NCI-H2029 (cell line): ENCODE results near the gene PADI1.
"Not testable (repeated sequence)": the region's sequence is repeated elsewhere in the genome, so short reads cannot be mapped to it uniquely, and the experiment has no call there.

Experiments
- DNase-seq: peaks from one replicate; lab custom pipeline; 2025; lab: John Stamatoyannopoulos, UW

The PADI1 gene

DNA sequence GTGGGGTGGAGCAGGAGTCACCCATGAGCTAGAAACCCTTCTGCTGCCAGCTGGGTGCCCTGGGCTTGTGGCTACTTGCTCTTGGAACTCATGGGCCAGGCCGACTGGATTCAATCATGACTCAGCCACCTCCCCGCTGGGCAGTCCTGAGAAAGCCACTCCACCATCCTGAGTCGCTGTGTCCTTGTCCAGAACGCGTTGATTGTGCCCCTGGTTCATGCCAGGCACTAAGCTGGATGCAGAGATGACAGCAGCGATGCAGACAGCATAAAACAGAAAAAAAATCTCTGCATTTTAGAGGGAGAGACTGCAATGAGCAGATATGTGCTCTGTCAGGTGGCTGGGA, 10.6 kb downstream of the PADI1 start:
- no peak for DNase-seq

DNA sequence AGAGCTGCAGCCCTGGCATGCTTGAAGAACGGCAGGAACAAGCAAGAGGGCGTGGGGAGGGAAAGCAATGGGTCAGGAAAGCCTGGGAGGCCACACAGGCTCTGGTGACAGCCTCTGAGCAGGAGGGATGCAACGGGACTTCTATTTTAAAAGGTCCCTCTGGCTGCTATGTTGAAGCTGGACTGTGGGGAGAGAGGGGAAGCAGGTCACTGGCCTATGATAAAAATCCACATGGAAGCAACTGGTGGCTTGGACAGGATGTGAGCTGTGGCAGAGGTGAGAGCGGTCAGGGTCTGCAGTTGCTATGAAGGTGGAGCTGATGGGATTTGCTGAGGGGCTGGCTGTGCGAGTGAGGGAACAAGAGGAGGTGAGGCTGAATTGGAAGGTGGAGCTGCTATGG, 11.2 kb downstream of the PADI1 start:
- no peak for DNase-seq

DNA sequence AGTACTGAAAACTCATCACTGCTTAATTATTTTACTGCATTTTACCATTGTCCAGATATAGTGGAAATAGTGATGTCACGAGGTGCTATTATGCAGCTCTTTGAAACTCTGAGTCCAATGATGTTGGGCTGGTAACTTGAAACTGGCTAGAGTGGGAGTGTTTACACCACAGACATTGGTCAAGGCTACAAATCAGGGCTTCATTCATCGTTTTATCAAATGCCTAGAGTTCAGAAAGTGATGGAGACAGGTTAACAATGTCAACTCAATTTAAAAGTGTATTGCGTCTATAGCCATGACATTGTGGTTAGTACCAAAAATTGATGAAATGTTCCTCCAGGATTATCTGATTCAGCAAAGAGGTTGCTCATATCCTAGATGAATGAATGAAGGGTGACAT, 12.7 kb downstream of the PADI1 start:
- no peak for DNase-seq

DNA sequence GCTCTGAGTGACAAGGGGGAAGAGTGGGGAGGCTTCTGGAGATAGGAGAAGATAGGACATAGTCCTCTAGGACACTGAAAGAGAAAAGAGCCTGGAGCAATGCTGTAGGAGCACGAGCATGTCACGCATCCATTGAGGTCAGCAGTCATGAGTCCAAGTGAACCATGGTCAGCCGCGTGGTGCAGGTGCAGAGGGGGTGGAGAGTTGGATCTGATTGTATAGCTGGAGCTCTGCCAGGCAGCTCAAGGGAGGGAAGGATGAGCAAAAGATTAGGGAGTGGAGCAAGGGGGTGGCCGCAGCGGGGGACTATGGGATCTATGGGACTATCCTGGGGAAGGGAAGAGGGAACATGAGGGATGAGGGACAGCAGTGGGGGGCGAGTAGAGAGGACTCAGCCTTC, 14.0 kb downstream of the PADI1 start:
- DNase-seq: no peak

DNA sequence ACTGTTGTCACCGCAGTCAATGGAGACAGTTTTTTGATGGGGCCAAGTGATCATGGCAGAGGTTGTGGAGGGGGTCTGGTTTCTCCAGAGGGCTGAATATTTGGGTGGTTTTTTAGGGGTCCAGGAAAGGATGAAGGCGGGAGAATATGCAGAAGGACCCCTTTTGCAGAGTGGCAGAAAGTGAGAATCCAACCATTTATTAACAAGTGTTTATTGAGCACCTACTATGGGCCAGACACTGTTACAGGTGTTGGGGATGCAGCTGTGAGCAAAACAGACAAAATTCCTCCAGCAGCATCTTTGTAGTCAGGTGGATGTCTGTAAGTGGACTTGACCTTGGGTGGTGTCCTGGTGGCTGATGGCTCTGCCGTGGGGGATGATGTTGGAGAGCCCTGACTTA, 15.4 kb downstream of the PADI1 start:
- DNase-seq: no peak

DNA sequence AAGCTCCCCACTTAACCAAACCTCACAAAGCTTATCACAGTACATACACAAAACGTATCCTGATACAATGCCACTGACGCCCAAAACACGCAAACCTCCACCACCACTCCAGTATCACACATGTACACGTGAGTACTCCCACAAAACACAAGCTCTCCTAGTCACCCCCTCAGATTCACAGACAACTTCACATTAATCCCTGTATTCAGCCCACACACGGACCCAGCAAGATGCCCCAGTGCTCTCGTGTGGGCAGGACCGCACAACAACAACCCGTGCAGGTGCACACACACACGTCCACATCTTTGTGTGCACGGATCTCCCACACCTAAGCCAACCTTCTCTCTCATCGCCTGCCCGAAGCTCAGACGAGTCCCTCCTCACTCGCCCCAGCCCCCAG, 17.6 kb downstream of the PADI1 start:
- DNase-seq: no peak

DNA sequence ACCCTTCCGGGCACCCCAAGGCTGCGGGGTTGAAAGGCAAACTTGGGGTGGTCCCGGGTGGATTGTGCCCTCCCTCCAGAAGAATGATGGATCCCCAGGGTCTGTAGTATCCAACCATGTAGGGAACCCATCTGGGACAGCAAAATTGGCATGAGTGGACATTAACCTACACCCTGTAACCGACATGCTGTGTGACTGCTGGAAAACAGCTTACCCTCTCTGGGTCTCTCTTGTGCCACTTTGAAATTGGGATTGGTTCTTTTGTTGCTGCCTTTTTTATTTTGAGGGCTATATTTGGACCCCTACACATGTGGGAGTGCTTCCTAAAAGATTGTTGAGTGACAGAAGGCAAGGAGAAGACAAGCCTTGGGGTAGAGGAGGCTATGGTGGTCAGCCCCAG, 19.5 kb downstream of the PADI1 start:
- DNase-seq: no peak

DNA sequence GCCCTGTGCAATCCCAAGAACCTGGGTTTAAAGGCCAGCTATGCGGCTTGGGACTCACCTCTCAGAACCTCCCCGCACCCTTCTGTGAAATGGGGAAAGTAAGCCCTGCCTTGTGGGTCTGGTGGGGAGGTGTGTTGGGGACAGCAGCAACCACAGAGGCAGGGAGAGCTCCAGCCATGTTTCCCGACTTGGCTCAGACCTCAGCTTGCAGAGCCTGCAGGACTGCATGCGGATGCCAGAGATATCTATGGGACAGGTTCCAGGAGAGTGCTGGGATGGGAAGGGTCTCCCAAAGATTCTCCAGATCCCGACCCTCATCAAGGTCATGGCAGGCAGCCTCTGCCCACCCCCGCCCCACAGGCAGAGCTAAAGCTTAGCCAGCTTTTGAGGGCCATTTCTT, 20.2 kb downstream of the PADI1 start:
- no peak for DNase-seq

DNA sequence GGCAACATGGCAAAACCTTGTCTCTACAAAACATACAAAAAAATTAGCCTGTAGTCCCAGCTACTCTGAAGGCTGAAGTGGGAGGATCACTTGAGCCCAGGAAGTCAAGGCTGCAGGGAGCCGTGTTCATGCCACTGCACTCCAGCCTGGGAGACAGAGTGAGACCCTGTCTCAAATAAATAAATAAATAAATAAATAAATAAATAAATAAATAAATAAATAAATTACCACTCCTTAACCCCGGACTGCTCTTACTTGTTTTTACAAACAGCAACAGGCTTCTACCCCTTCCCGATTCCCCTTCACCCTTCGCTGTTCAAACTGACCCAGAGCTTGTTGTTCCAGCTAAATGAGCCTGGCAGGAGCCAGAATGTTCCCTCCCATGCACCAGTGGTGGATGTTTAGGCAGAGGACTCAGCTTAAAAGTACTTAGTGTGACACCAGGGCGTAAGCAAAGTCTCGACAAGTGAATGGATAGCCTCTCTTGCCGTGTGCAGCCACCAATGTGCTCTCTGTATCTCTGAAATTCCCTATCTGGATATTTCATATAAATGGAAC, 22.5 kb downstream of the PADI1 start:
- DNase-seq: no peak

DNA sequence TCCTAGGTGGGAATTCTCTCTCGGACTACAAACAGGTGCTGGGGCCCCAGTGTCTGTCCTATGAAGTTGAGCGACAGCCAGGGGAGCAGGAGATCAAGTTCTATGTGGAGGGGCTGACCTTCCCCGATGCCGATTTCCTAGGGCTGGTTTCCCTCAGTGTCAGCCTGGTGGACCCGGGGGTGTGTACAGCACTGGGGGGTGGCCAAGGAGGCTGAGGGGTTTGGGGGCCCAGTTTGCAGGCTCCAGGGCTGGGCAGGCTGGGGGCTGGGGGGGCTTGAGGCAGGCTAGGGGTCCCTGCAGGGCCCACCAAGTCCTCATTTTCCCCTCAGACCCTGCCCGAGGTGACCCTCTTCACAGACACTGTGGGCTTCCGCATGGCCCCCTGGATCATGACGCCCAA, 23.7 kb downstream of the PADI1 start:
- no peak for DNase-seq

DNA sequence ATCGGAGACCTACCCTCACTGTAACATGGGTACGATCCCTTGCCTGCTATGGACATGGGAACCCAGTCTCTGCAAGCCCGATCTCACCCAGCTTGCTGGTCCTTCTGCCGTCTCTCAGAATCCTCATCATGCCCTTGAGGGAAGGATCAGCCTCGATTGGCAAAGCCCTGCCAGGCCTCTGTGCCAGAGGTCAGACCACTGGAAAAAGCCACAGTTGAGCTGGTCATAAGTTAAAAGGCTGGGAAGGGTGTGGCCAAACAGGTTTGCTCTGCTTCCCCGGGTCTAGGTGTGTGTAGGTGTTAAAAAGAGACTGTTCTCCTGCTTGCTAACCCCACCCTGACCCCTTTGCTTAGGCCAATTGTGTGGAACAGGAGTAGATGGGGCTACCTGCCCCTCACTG, 24.5 kb downstream of the PADI1 start:
- DNase-seq: no peak

DNA sequence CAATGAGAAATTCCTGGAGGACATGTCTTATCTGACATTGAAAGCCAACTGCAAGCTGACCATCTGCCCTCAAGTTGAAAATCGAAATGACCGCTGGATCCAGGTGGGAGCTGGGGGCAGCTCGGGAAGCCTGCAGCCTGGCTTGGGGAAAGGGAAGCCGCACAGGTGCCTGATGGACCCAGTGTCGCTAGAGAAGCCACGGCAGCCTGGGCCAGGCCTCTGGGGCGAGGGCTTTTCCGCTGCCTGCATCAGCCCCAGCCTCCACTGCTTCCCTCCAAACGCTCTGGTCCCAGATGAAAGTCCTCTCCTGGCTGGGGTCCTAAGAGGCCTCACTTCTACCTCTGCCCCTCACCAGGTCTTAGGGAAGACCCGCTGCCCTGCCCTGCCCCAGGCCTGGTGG, 25.2 kb downstream of the PADI1 start:
- no peak for DNase-seq

DNA sequence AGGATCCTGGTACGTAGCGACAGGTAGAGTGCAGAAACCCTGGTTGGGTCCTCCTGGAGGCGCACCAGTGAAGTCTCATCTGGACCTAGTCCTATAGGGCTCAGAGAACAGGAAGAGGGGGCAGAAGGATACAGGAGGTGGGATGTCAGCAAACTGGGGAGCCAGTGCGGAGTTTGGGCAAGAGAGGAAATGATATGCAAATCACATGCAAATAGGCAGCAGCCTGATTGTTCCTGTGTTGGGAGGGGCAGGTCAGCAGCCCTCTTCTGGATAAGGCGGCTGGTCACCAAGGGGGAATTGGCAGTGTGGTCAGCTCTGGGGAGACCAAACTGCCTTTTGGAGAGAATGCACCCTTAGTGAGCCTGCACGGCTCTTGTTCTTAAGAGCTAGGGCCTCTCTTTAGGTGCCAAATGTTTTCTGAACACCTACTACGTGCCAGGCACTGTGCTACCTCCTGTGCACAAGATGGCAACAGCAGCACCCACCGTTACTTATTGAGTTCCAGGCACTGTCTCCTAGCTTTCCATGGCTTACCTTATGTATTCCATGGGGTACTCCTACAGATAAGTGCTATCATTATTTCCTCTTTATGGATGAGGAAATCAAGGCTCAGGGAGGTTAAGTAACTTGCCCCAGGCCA, 25.9 kb downstream of the PADI1 start:
- no peak for DNase-seq

DNA sequence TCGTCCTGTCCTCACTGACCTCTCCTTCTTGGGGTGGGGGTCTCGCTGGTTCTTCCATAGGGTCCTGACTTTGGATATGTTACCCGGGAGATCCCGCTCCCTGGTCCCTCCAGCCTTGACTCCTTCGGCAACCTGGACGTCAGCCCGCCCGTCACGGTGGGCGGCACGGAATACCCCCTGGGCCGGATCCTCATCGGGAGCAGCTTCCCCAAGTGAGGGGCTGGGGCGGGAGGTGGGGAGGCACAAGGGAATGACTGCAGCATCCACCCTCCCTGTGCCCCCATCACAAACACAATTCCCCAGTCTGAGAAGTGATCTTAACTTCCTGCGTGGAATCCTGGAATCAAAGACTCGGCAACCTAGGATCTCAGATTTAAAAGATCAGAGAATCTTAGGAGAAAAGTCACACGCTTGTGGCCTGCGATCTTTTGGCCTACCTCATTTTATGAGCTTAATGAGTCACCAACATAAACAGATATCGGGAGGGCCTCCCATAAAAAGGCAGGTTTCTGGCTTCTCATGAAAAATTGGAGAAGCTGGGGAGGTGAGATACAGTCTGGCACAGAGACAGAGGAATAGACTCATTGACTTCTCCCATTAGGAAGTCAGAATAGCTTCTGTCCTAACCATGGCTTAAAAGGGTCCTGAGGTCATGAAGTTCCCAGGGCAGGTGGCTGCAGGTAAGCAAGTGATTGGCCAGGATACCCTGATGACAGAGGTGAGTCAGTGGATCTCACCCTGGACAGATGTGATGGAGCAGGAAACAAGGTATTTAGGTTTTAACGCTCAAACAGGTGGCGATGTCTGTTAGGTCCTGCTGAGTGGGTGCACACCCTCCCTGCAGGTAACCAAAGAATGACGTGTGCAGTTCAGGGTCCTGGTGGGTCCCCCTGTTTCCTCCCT, 28.1 kb downstream of the PADI1 start:
- no peak for DNase-seq

DNA sequence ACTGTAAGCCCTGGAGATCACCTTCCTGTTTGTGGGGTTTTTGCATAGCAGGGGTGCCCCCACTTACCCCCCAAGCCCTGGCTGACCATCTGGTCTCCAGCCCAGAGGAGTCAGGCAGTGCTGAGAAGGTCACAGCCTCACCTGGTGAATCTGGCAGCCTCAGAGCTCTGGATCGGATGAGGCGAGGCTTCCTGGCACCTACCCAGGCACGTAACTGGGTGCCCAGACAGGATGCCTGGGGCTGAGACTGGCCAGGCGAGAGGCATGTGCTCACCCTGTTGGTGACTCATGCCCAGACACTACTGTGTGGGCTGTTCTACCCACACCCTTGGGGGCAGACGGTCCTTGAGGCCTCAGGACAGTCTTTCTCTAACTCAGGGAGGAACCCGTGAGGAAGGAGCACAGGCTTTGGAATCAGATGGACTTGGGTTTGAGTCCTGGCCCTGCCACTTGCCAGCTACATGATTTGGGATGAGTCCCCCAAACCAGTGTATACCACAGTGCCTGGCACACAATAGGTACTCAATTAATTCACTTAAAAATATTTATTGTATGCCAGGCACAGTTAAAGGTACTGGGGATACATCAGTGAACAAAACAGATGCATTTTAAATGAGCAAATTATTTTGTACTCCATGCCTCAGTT, 28.9 kb downstream of the PADI1 start:
- peak; percentile 64 for DNase-seq

DNA sequence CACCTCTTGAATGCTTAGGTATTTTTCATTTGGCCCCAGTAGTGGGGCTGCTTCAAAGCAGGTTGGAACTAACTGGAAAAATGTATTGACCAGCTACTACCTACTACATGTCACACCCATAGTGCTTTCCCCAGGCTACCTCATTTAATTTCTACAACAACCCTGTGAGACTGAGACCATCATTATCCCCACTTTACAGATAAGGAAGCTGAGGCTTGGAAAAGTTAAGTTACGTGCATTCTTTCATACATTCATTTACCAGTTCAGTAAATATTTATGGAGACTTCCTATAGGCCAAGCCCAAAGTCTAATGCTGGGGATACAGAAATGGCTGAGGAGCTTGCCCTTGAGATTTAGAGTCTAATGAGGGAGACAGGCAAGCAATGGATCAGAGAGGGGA, 29.5 kb downstream of the PADI1 start:
- no peak for DNase-seq

DNA sequence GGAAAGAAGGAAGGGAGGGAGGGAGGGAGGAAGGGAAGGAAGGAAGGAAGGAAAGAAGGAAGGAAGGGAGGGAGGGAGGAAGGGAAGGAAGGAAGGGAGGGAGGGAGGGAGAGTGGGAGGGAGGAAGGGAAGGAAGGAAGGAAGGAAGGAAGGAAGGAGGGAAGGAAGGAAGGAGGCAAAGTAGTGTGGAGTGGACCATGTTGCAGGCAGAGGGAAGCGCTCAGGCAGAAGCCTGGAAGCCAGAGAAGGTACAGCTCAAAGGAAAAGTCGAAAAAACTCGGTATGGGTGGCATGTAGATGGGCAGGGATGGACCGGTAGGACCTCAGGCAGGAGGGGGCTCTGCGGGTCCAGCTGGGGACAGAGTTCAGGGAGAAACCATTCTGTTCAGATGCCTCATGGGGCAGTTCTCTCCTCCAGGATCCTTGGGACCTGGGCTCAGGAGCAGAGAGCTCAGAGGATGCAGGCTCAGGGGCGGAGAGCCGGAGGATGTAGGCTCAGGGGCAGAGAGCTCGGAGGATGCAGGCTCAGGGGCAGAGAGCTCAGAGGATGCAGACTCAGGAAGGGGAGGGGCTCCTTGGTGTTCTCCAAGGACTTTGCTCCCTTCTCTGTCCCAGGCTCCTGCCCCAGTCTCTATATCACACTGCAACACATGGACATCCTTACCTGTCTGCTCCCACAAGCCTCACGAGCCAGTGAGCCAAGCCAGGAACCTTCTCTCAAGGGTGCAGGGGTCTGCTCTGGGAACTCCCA, 30.4 kb downstream of the PADI1 start:
- DNase-seq: no peak

DNA sequence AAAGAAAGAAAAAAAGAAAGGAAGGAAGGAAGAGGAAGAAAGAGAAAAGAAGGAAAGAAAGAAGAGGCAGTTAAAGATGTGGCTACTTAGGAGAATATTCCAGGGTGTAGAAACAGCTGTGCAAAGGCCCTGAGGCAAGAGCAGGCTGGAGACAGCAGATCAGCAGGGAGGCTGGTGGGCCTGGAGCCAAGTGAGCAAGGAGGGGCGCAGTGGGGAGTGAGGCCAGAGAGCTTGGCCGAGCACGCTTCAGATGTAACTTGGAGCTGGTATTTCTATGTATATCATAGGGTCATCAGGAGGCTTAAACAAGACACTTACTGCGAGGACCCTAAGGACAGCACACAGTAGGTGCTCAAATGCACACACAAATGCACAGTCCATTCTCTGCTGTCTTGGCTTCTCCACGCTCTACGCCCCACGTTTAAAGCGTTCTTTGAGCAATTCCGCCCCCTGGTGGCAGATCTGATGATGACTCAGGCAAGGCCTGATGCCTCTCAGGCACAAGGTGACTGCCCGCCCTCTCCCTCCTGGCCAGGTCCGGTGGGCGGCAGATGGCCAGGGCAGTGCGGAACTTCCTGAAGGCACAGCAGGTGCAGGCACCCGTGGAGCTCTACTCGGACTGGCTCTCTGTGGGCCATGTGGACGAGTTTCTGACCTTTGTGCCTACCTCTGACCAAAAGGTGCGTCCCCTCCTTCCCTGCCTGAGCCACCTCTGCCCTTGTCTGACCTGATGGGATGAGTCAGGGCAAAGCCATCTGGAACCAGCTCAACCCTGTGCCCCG, 32.0 kb downstream of the PADI1 start:
- DNase-seq: peak; percentile 76

DNA sequence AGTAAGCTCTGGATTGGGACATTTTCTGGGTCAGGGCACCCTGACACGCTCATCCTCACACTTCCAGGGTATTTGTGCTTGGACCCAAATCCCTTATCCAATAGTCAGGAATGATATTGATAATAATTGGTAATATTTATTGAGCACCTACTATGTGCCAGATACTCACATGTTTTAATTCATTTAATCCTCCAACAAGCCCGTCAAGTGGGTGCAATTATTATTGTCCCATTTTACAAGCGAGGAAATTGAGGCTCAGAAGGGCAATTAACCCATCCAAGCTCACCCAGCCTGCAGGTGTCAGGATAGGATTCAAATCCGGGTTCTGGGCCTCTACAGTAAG, 32.6 kb downstream of the PADI1 start:
- DNase-seq: no peak

DNA sequence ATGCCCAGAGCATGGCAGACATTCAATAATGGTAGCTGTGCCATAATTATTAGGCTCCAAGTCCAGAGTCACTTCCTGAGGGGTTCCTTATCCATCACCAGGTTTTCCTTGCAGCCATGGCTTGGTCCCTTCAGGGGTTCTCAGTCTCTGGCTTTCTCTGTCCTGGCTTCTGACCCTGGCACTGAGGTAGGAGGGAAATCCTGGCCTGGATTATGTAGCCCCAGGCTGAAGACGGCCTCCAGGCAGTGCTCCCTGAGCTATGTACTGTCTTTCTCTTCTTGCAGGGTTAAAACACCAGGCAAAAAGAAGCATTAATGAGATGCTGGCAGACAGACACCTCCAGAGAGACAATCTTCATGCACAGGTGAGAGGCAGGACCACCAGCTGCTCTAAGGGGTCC, 34.5 kb downstream of the PADI1 start:
- DNase-seq: peak; percentile 13

DNA sequence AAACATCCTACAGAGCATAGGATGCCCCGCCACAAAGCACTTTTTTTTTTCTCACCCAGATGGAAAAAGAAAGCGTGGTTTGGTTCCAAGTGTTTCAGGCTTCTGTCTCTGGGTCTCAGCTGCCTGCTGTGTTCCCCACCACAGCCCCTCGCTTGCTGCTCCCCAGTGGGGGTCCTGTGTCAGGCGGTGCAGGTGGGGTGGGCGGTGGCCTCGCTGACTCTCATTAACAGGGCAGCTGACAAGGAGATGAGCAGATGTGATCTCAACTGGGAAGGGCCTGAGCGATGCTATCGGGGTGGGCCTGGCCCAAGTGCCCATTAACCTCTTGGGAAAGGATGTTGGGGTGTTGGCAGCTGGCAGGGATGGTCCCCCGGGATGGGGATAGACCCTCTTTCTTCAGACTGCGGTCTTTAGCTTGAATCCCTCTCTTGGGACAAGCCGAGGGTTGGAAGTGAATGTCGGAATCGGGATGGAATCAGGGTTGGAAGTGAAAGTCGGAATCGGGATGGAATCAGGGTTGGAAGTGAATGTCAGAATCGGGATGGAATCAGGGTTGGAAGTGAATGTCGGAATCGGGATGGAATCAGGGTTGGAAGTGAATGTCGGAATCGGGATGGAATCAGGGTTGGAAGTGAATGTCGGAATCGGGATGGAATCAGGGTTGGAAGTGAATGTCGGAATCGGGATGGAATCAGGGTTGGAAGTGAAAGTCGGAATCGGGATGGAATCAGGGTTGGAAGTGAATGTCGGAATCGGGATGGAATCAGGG, 36.3 kb downstream of the PADI1 start:
- DNase-seq: not testable (repeated sequence)
